Measurements from ENCODE around the gene FAIM2. TPM values are rescaled to one million over a fixed set of nuclear protein-coding genes. Genes with fewer than 3 reads are reported as not detected.

Gene FAIM2
- total and polyA plus RNA-seq, 9 of the 15 experiments (the other 6 are each of a cell fraction or from before 2014, with no cell fraction given): 0.01 to 0.10 TPM; not detected in 7

- FAIRE-seq (no peak), DNase-seq (ENCODE audit: extremely low read depth in 1 of 4, low spot score in 3 of 4) (no peak), ATAC-seq (no peak)
- H3K4me1 ChIP-seq (replicated peaks in 1 of 2; ENCODE audit: control insufficient read depth in 2 of 2, insufficient read depth in 2 of 2, low read length in 2 of 2): peaks cover 1 to 7% of the 10 kb centered on the region in 2 experiments; a peak in 3 of 5 replicates
- no peaks in the 10 kb centered on the region for H3K36me3 ChIP-seq (ENCODE audit: control insufficient read depth, insufficient read depth, low read length)
- no peaks in the 10 kb centered on the region for H3K9me3 ChIP-seq (replicated peaks; ENCODE audit: control insufficient read depth, insufficient read depth, low read depth, low read length)
- no peaks in the 10 kb centered on the region for H3K79me2 ChIP-seq (ENCODE audit: control insufficient read depth, insufficient read depth, low read length)
- H3K4me2 ChIP-seq (ENCODE audit: insufficient read depth, low read length): no peak overlapping the region
- no peaks in the 10 kb centered on the region for H4K20me1 ChIP-seq (replicated peaks; ENCODE audit: control insufficient read depth, insufficient read depth, low read length)
- H3K4me3 ChIP-seq: no peak overlapping the region
- BruUV-seq (replicated peaks): no TSS peak
- intact Hi-C loops (cut with micrococcal nuclease): no loop called here
- H3K9me1 ChIP-seq (ENCODE audit: control insufficient read depth, insufficient read depth, low read length): no peaks in the 10 kb centered on the region
- H3K9ac ChIP-seq (ENCODE audit: insufficient read depth in 1 of 2, low read depth in 2 of 2, low read length in 2 of 2): no peak overlapping the region
- 89% methylated on average over 1 of the region's 1 CpG for WGBS (ENCODE audit: insufficient coverage, low coverage, missing lambda C conversion rate)
- no peaks in the 10 kb centered on the region for H3K27me3 ChIP-seq (ENCODE audit: control insufficient read depth in 2 of 2, insufficient read depth in 2 of 2, low read length in 2 of 2)
- POLR2A ChIA-PET: interaction anchor here (1.0 to 1.3 kb wide), 3 partner anchors 10 to 23 kb away, joined by 3 read pairs; no protein-coding TSS in a partner anchor
- in situ Hi-C loops (cut with MboI): no loop called here
- CTCF ChIA-PET (ENCODE audit: low intra/inter-chr PET ratio): no interaction called here
- H3K27ac ChIP-seq (ENCODE audit: extremely low read depth, low read depth, low read length): no peak overlapping the region
- no peak for TF ChIP-seq HDAC8 (tag; IDR thresholded peaks at IDR 0.05)
- no peak for TF ChIP-seq MTA1 (IDR thresholded peaks at IDR 0.05; ENCODE audit: borderline replicate concordance)
- no peak for TF ChIP-seq YY1 (IDR thresholded peaks at IDR 0.05; ENCODE audit: borderline replicate concordance in 1 of 3, control insufficient read depth in 1 of 3, extremely low read depth in 1 of 3, insufficient read depth in 3 of 3, insufficient read length in 1 of 3, insufficient replicate concordance in 2 of 3, low read depth in 1 of 3, low read length in 2 of 3)
- TF ChIP-seq MYC (IDR thresholded peaks at IDR 0.05; ENCODE audit: low read depth, low read length): no peak
- TF ChIP-seq MYC (CRISPR knock-in tag; IDR thresholded peaks at IDR 0.05; ENCODE audit: borderline replicate concordance, low read depth): no peak
- TF ChIP-seq TGIF2 (CRISPR knock-in tag; IDR thresholded peaks at IDR 0.05): no peak
- TF ChIP-seq ZNF699 (CRISPR knock-in tag; IDR thresholded peaks at IDR 0.05; ENCODE audit: insufficient replicate concordance): no peak
- TF ChIP-seq SNRNP70 (optimal IDR thresholded peaks at IDR 0.05; ENCODE audit: low read depth, low read length): no peak
- TF ChIP-seq ZNF134 (CRISPR knock-in tag; conservative IDR thresholded peaks at IDR 0.05): no peak
- TF ChIP-seq NEUROD1 (IDR thresholded peaks at IDR 0.05; ENCODE audit: borderline replicate concordance, low read depth, low read length, partially characterized antibody): no peak
- TF ChIP-seq MXD1 (CRISPR knock-in tag; IDR thresholded peaks at IDR 0.05; ENCODE audit: borderline replicate concordance, poor library complexity, severe bottlenecking): no peak
- TF ChIP-seq CSDE1 (IDR thresholded peaks at IDR 0.05): no peak
- no peak for TF ChIP-seq NCOR1 (IDR thresholded peaks at IDR 0.05)
- TF ChIP-seq ZNF707 (CRISPR knock-in tag; conservative IDR thresholded peaks at IDR 0.05): no peak
- TF ChIP-seq ZBTB1 (CRISPR knock-in tag; IDR thresholded peaks at IDR 0.05; ENCODE audit: borderline replicate concordance, low read depth): no peak
- TF ChIP-seq ZNF695 (CRISPR knock-in tag; IDR thresholded peaks at IDR 0.05): no peak
- TF ChIP-seq KLF1 (tag; IDR thresholded peaks at IDR 0.05): no peak
- no peak for TF ChIP-seq ZNF586 (CRISPR knock-in tag; conservative IDR thresholded peaks at IDR 0.05)
- TF ChIP-seq HMG20A (CRISPR knock-in tag; conservative IDR thresholded peaks at IDR 0.05): no peak
- TF ChIP-seq TEAD1 (CRISPR knock-in tag; IDR thresholded peaks at IDR 0.05): no peak
- TF ChIP-seq TCF15 (CRISPR knock-in tag; IDR thresholded peaks at IDR 0.05): no peak
- H2AFZ ChIP-seq (ENCODE audit: low read depth, low read length): no peak overlapping the region
These were observed 36.0 kb upstream of the FAIM2 start for GRCh38 chr12:49939707-49940106.
